ENCODE results near the gene CBL. TPM values are rescaled to one million over a fixed set of nuclear protein-coding genes. Genes with fewer than 3 reads are reported as not detected.

Gene CBL
- polyA plus RNA-seq, 1 of the 3 experiments (the other 2 are of a cell fraction), result 9.5 TPM

DNA sequence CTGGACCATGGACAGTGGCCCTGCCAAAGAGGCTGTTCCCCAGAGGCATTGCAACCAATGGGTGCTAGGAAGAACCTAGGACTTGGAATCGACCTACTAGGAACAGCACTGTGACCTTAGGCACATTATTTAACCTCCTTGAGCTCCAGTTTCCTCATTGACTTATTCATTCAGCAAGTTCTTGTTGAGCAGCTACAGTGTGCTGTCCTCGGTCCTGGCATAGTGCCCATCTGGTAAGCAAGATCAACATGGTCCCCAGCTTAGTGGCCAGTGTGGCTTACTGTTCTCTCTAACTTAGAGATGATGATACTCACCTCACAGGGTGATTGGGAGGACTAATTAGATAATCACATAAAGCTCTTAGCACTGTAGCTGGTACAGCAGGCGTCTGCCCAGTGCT lies 49.1 kb upstream of the CBL start:
- Histone ChIP-seq H3K4me2 (no peak overlapping the region), H3K27ac (ENCODE audit: low read depth in 2 of 2, low read length in 1 of 2) (no peak overlapping the region), H3K9ac (no peak overlapping the region), H3F3A (replicated peaks; ENCODE audit: insufficient read depth) (no peaks in the 10 kb centered on the region), H3K4me1 (ENCODE audit: control insufficient read depth in 1 of 2, insufficient read depth in 2 of 2, low read depth in 1 of 2, low read length in 1 of 2) (peaks cover 0 to 5% of the 10 kb centered on the region in 2 experiments; a peak in 1 of 4 replicates), H3K27me3 (ENCODE audit: insufficient read depth) (no peaks in the 10 kb centered on the region), H3K36me3 (replicated peaks in 1 of 2; ENCODE audit: control insufficient read depth in 1 of 2, insufficient read depth in 2 of 2, low read length in 1 of 2) (no peaks in the 10 kb centered on the region), H3K9me3 (no peaks in the 10 kb centered on the region), H4K20me1 (ENCODE audit: insufficient read depth) (no peaks in the 10 kb centered on the region), H3K4me3 (ENCODE audit: low read depth in 2 of 2, low read length in 1 of 2) (no peak overlapping the region), H3K9me2 (no peaks in the 10 kb centered on the region), H2AFZ (ENCODE audit: low read depth) (no peak overlapping the region), H3K79me2 (ENCODE audit: insufficient read depth) (no peaks in the 10 kb centered on the region)
- no peak for TF ChIP-seq RCOR1 (IDR thresholded peaks at IDR 0.05; ENCODE audit: low read length)
- TF ChIP-seq REST (IDR thresholded peaks at IDR 0.05; ENCODE audit: low read depth, low read length), result no peak
- TF ChIP-seq SIN3A (IDR thresholded peaks at IDR 0.05; ENCODE audit: borderline replicate concordance, low read depth, low read length), result no peak
- no peak for TF ChIP-seq FOXM1 (IDR thresholded peaks at IDR 0.05; ENCODE audit: low read depth)
- no peak for TF ChIP-seq IRF3 (IDR thresholded peaks at IDR 0.05; ENCODE audit: low read depth, low read length)
- no peak for TF ChIP-seq RFX5 (IDR thresholded peaks at IDR 0.05; ENCODE audit: low read length)
- TF ChIP-seq MEF2A (IDR thresholded peaks at IDR 0.05; ENCODE audit: borderline replicate concordance, low read depth), result no peak
- TF ChIP-seq, protein P1, sequence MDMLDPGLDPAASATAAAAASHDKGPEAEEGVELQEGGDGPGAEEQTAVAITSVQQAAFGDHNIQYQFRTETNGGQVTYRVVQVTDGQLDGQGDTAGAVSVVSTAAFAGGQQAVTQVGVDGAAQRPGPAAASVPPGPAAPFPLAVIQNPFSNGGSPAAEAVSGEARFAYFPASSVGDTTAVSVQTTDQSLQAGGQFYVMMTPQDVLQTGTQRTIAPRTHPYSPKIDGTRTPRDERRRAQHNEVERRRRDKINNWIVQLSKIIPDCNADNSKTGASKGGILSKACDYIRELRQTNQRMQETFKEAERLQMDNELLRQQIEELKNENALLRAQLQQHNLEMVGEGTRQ (IDR thresholded peaks at IDR 0.05; ENCODE audit: borderline replicate concordance, low read depth, low read length), result no peak
- TF ChIP-seq NFIC (IDR thresholded peaks at IDR 0.05; ENCODE audit: borderline replicate concordance), result no peak
- TF ChIP-seq JUND (IDR thresholded peaks at IDR 0.05), result no peak
- TF ChIP-seq YY1 (IDR thresholded peaks at IDR 0.05; ENCODE audit: low read depth), result no peak
- TF ChIP-seq EP300 (IDR thresholded peaks at IDR 0.05; ENCODE audit: borderline replicate concordance in 1 of 2, low read depth in 1 of 2, low read length in 1 of 2), result no peak
- TF ChIP-seq MXI1 (IDR thresholded peaks at IDR 0.05; ENCODE audit: low read depth, low read length), result no peak
- no peak for TF ChIP-seq FOXJ3 (CRISPR knock-in tag; IDR thresholded peaks at IDR 0.05)
- TF ChIP-seq POLR2AphosphoS5 (IDR thresholded peaks at IDR 0.05; ENCODE audit: low read depth, low read length), result no peak
- TF ChIP-seq, protein P2, sequence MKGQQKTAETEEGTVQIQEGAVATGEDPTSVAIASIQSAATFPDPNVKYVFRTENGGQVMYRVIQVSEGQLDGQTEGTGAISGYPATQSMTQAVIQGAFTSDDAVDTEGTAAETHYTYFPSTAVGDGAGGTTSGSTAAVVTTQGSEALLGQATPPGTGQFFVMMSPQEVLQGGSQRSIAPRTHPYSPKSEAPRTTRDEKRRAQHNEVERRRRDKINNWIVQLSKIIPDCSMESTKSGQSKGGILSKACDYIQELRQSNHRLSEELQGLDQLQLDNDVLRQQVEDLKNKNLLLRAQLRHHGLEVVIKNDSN (IDR thresholded peaks at IDR 0.05; ENCODE audit: borderline replicate concordance, low read depth), result no peak
- no peak for TF ChIP-seq SMC3 (IDR thresholded peaks at IDR 0.05; ENCODE audit: low read depth, low read length)
- no peak for TF ChIP-seq TEAD4 (IDR thresholded peaks at IDR 0.05; ENCODE audit: borderline replicate concordance, insufficient read depth)
- no peak for TF ChIP-seq FOSL2 (IDR thresholded peaks at IDR 0.05; ENCODE audit: borderline replicate concordance, low read depth)
- 64% methylated on average over 2 of the region's 3 CpGs for WGBS (ENCODE audit: low lambda C conversion rate)
- DNase-seq, result peak; percentile 30
- ChIA-PET POLR2A (no interaction called here), CTCF (interaction anchor here (0.6 to 8.9 kb wide), 10 partner anchors 8 to 318 kb away, joined by 3 to 48 read pairs (median 4); partner anchors contain the start of genes ABCG4, CBL and NLRX1)
